ENCODE results near the gene CIAO3.

DNA sequence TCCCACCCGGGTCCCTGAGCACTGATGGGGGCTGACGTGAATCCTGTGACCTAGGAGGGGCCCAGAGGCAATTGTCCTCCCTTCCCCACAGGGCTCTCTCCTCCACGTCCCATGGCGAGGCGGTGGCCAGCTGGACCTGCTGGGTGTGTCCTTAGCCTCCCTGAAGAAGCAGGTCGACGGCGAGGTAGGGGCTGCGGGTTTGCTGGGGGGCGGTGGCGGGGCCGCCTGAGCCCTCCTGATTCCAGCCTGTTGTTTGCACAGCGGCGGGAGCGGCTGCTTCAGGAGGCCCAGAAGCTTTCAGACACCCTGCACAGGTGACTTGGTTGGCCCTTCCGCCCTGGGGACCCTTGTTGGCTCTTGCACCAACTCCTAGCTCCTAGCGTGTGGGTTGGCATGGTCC lies 49.3 kb upstream of the CIAO3 start:
- TF ChIP-seq CTCF (IDR thresholded peaks at IDR 0.05; ENCODE audit: poor library complexity, severe bottlenecking): no peak
- TF ChIP-seq EZH2 (IDR thresholded peaks at IDR 0.05; ENCODE audit: borderline replicate concordance, insufficient read depth, low read length, poor library complexity, severe bottlenecking): no peak
- no peak for TF ChIP-seq MXI1 (conservative IDR thresholded peaks at IDR 0.05; ENCODE audit: poor library complexity, severe bottlenecking)
